Ishikawa (cell line): ENCODE data around the gene AGXT.

Experiments used
- CEBPB ChIP-seq: IDR thresholded peaks from 2 replicates; pipeline ENCODE4 v1.6.1; 2012
- CREB1 ChIP-seq: IDR thresholded peaks from 2 replicates; pipeline ENCODE4 v1.6.1; 2012; ENCODE audit warnings: low read depth
- EGR1 ChIP-seq: IDR thresholded peaks from 2 replicates; pipeline ENCODE4 v1.6.1; 2012
- EP300 ChIP-seq: IDR thresholded peaks from 2 replicates; pipeline ENCODE4 v1.6.1; 2012; ENCODE audit warnings: borderline replicate concordance
- FOXM1 ChIP-seq: IDR thresholded peaks from 2 replicates; pipeline ENCODE4 v1.6.1; 2012; ENCODE audit warnings: low read depth, borderline replicate concordance
- NFIC ChIP-seq: IDR thresholded peaks from 2 replicates; pipeline ENCODE4 v1.6.1; 2012
- RAD21 ChIP-seq: IDR thresholded peaks from 2 replicates; pipeline ENCODE4 v1.6.1; 2012; ENCODE audit warnings: low read depth
- TAF1 ChIP-seq: IDR thresholded peaks from 2 replicates; pipeline ENCODE4 v1.6.1; 2012; ENCODE audit warnings: low read depth, mild to moderate bottlenecking
- TCF12 ChIP-seq: IDR thresholded peaks from 2 replicates; pipeline ENCODE4 v1.6.1; 2012; ENCODE audit warnings: low read depth
- TEAD4 ChIP-seq: IDR thresholded peaks from 2 replicates; pipeline ENCODE4 v1.6.1; 2012
- YY1 ChIP-seq: IDR thresholded peaks from 2 replicates; pipeline ENCODE4 v1.6.1; 2012; ENCODE audit warnings: low read depth
- ZBTB7A ChIP-seq: IDR thresholded peaks from 2 replicates; pipeline ENCODE4 v1.6.1; 2012; ENCODE audit warnings: low read depth
- TF ChIP-seq, protein P1 (sequence below): IDR thresholded peaks from 2 replicates; pipeline ENCODE4 v1.6.1; 2012
- TF ChIP-seq, protein P2 (sequence below): IDR thresholded peaks from 2 replicates; pipeline ENCODE4 v1.6.1; 2012
- TF ChIP-seq, protein P3 (sequence below): IDR thresholded peaks from 2 replicates; pipeline ENCODE4 v1.6.1; 2012; ENCODE audit warnings: low read depth, mild to moderate bottlenecking

Gene AGXT

DNA sequence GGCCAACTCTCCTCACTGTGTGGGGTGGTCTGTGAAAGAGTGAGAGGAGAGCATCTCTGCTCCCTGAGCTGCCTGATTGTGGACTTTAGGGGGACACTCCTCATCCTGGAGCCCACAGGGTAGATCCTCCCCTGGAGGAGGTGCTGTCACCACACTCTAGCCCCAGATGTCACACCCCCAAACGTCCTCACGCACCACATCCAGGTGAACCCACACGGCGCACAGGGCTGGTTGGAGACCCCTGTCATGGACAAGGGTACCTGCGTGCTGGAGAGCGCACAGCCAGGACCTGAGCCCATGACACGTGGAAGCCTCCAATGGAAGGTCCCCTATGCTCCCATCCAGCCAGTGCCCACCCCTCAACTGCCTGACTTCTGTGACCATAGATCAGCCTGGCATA lies 10.5 kb downstream of the AGXT start:
- TF ChIP-seq, protein P1, sequence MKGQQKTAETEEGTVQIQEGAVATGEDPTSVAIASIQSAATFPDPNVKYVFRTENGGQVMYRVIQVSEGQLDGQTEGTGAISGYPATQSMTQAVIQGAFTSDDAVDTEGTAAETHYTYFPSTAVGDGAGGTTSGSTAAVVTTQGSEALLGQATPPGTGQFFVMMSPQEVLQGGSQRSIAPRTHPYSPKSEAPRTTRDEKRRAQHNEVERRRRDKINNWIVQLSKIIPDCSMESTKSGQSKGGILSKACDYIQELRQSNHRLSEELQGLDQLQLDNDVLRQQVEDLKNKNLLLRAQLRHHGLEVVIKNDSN = no peak
- TF ChIP-seq ZBTB7A = no peak
- TF ChIP-seq CREB1 = no peak
- no peak for TF ChIP-seq EP300
- TF ChIP-seq, protein P2, sequence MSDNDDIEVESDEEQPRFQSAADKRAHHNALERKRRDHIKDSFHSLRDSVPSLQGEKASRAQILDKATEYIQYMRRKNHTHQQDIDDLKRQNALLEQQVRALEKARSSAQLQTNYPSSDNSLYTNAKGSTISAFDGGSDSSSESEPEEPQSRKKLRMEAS = no peak
- no peak for TF ChIP-seq FOXM1
- no peak for TF ChIP-seq TCF12
- no peak for TF ChIP-seq RAD21
- TF ChIP-seq CEBPB = no peak
- TF ChIP-seq YY1 = no peak
- no peak for TF ChIP-seq EGR1
- TF ChIP-seq, protein P3, sequence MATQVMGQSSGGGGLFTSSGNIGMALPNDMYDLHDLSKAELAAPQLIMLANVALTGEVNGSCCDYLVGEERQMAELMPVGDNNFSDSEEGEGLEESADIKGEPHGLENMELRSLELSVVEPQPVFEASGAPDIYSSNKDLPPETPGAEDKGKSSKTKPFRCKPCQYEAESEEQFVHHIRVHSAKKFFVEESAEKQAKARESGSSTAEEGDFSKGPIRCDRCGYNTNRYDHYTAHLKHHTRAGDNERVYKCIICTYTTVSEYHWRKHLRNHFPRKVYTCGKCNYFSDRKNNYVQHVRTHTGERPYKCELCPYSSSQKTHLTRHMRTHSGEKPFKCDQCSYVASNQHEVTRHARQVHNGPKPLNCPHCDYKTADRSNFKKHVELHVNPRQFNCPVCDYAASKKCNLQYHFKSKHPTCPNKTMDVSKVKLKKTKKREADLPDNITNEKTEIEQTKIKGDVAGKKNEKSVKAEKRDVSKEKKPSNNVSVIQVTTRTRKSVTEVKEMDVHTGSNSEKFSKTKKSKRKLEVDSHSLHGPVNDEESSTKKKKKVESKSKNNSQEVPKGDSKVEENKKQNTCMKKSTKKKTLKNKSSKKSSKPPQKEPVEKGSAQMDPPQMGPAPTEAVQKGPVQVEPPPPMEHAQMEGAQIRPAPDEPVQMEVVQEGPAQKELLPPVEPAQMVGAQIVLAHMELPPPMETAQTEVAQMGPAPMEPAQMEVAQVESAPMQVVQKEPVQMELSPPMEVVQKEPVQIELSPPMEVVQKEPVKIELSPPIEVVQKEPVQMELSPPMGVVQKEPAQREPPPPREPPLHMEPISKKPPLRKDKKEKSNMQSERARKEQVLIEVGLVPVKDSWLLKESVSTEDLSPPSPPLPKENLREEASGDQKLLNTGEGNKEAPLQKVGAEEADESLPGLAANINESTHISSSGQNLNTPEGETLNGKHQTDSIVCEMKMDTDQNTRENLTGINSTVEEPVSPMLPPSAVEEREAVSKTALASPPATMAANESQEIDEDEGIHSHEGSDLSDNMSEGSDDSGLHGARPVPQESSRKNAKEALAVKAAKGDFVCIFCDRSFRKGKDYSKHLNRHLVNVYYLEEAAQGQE = no peak
- TF ChIP-seq TEAD4 = no peak
- TF ChIP-seq TAF1 = no peak
- no peak for TF ChIP-seq NFIC

DNA sequence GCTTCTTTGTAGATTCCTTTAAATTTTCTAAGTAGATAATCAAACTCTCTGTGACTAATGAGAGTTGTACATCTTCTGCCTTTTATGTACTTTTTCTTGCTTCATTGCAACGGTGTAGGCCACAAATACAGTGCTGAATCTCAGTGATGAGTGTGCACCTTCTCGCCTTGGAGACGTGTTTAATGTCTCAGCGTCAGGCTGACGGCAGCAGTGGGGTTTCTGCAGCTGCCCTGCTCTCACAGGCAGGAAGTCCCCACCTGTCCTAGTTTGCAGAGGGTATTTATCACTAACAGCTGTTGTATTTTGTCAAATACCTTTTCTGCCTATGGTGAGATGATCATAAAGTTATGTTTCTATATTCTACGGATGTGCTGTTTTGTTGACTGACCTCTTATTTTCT lies 13.3 kb downstream of the AGXT start:
- no peak for TF ChIP-seq NFIC
- no peak for TF ChIP-seq ZBTB7A
- TF ChIP-seq EGR1 = no peak
- TF ChIP-seq YY1 = no peak
- TF ChIP-seq EP300 = no peak
- no peak for TF ChIP-seq TCF12

DNA sequence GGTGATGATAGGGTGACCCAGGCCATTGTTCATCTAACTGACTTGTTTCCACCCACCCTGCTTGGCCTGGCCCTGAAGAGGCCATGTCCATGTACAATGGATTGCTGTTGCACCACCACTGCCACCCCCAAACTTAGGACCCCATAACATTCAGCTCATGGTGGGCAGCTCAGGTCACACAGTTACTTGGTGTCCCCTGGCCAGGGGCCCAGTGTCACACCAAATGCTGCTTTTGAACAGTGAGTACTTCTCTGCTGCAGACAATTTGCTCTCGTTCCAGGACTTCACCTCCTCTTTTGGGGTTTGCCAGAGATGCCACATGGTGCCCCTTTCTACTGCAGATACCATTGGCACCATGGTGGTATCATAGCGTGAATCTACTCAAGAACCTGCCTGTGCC lies 15.6 kb downstream of the AGXT start:
- TF ChIP-seq CREB1 = no peak
- no peak for TF ChIP-seq YY1
- no peak for TF ChIP-seq ZBTB7A
- TF ChIP-seq NFIC = no peak
- TF ChIP-seq, protein P2 = no peak
- no peak for TF ChIP-seq EP300
- TF ChIP-seq, protein P1 = no peak
- TF ChIP-seq TAF1 = no peak
- no peak for TF ChIP-seq RAD21
- TF ChIP-seq EGR1 = no peak
- TF ChIP-seq CEBPB = no peak

DNA sequence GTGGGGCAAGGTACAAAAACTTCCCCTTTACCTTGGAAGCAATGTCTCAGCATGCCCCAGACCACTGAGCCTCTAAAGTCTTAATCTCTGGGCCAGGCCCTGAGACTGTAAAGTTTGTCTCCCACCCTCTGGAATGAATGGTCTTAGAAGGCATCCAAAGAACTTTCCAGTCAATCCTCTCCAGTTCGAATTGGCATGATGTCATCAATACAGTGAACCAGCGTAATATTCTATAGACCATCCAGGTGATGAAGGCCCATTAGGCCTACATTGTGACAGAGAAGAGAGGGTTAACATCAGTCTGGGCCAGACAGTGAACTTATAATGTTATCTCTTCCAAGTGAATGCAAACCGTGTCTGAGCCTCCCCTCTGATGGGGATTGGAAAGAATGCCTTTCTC lies 16.1 kb downstream of the AGXT start:
- TF ChIP-seq TCF12 (no peak), RAD21 (no peak), EGR1 (no peak), NFIC (no peak), ZBTB7A (no peak), FOXM1 (no peak), CEBPB (no peak), TAF1 (no peak), CREB1 (no peak), TEAD4 (no peak), EP300 (no peak), YY1 (no peak)
- TF ChIP-seq, protein P2 = no peak
- TF ChIP-seq, protein P3 = no peak
- TF ChIP-seq, protein P1 = no peak

DNA sequence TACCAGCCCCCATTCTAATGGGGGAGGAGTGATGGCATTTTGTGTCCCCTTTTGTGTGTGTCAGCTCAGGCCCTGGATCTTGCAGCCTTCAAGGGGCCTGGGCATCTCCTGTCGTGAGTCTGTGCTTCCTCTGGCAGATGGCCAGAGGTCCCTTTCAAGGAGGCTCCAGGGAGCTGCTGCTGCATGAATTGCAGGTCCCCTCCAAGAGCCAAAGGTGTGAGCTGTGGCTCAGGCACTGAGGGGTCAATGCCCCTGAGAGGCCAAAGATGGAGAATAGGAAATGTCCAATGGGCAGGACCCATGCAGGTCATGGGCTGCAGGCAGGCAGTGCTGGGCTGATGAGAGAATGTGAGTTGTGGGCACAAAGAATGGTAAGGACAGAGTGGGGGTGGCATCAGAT lies 16.9 kb downstream of the AGXT start:
- TF ChIP-seq CREB1 (no peak), CEBPB (no peak), RAD21 (no peak), ZBTB7A (no peak), EP300 (no peak), TAF1 (no peak), TEAD4 (no peak), EGR1 (no peak), FOXM1 (no peak), YY1 (no peak), TCF12 (no peak), NFIC (no peak)
- TF ChIP-seq, protein P3 = no peak
- TF ChIP-seq, protein P2 = no peak
- TF ChIP-seq, protein P1 = no peak
